Measurements from ENCODE around the gene PRKCG. TPM values are rescaled to one million over a fixed set of nuclear protein-coding genes. Genes with fewer than 3 reads are reported as not detected.

Gene PRKCG
- total and polyA plus RNA-seq, 2 of the 8 experiments (the other 6 are each of a cell fraction or from before 2014, with no cell fraction given): 6.1 to 10.6 TPM

GRCh38 chr19:53879140-53880081 is 2.6 kb upstream of the PRKCG start (continued):
- TF ChIP-seq CHD7 (IDR thresholded peaks at IDR 0.05; ENCODE audit: insufficient replicate concordance, low read length) (no peak), HDAC2 (IDR thresholded peaks at IDR 0.05; ENCODE audit: borderline replicate concordance in 1 of 2, low read depth in 2 of 2, low read length in 2 of 2) (0 out of 4 replicates have a peak, but pooled peaks of 1 of the 2 experiments have one; percentile 34), TCF12 (IDR thresholded peaks at IDR 0.05; ENCODE audit: low read depth, low read length) (no peak), NANOG (IDR thresholded peaks at IDR 0.05; ENCODE audit: insufficient read depth, low read depth, low read length, poor library complexity, severe bottlenecking) (no peak), RXRA (IDR thresholded peaks at IDR 0.05; ENCODE audit: insufficient read depth, low read depth, low read length) (no peak), CREB1 (IDR thresholded peaks at IDR 0.05) (peak; percentile 41; the same call in 1 of the 2 replicates), USF2 (IDR thresholded peaks at IDR 0.05; ENCODE audit: low read length) (no peak)
